Activated B cell treated with CpG ODN at 0.5 μM for 24 hours (primary cell): ENCODE results near the gene MAD1L1. TPM values are rescaled to one million over a fixed set of nuclear protein-coding genes. Genes with fewer than 3 reads are reported as not detected.

Experiments
- ATAC-seq: fragments of 200-7000 bp; cut with Tn5 transposase; one replicate; pipeline ENCODE4 v1.10.0; 2021; ENCODE audit warnings: low read depth, mild to moderate bottlenecking, moderate library complexity
- CTCF ChIA-PET: fragments of 350-600 bp; sonication (Branson Sonifier 250); formaldehyde crosslinking; loops from one replicate; lab custom pipeline; 2021; ENCODE audit warnings: antibody characterized with exemption; lab: Charles Lee
- POLR2A ChIA-PET: fragments of 350-600 bp; sonication (Branson Sonifier 250); formaldehyde crosslinking; loops from one replicate; lab custom pipeline; 2021; ENCODE audit warnings: antibody characterized with exemption; lab: Charles Lee
- DNase-seq: peaks from one replicate; pipeline ENCODE4 v3.0.0; 2022
- H3K27ac Mint-ChIP-seq: one replicate; pipeline ENCODE4 v1.8.0; 2020; ENCODE audit warnings: mixed read lengths
- H3K27me3 Mint-ChIP-seq: one replicate; pipeline ENCODE4 v1.8.0; 2021; ENCODE audit warnings: mixed read lengths
- H3K36me3 Mint-ChIP-seq: one replicate; pipeline ENCODE4 v1.8.0; 2021; ENCODE audit warnings: low read depth, mixed read lengths
- H3K4me1 Mint-ChIP-seq: one replicate; pipeline ENCODE4 v1.8.0; 2021; ENCODE audit warnings: mixed read lengths
- H3K4me3 Mint-ChIP-seq: one replicate; pipeline ENCODE4 v1.8.0; 2020; ENCODE audit warnings: mild to moderate bottlenecking, mixed read lengths
- H3K9me3 Mint-ChIP-seq: one replicate; pipeline ENCODE4 v1.8.0; 2020; ENCODE audit warnings: mixed read lengths
- intact Hi-C: fragments of 100-400 bp; cut with micrococcal nuclease; formaldehyde crosslinking; loops from one replicate; pipeline ENCODE4 v1.15.1; 2024
- total RNA-seq: library from RNA; stranded (reverse); gene quantifications from 2 replicates; pipeline ENCODE4 v1.2.3, GENCODE V29; 2022
- TF ChIP-seq, protein P1 (sequence below): fragments of 200-600 bp; IDR thresholded peaks from one replicate; pipeline ENCODE4 v1.8.0; 2022; ENCODE audit warnings: antibody characterized with exemption, mild to moderate bottlenecking

Gene MAD1L1
- total RNA-seq, 1 donor from 2014 or later: 54.6 TPM

DNA sequence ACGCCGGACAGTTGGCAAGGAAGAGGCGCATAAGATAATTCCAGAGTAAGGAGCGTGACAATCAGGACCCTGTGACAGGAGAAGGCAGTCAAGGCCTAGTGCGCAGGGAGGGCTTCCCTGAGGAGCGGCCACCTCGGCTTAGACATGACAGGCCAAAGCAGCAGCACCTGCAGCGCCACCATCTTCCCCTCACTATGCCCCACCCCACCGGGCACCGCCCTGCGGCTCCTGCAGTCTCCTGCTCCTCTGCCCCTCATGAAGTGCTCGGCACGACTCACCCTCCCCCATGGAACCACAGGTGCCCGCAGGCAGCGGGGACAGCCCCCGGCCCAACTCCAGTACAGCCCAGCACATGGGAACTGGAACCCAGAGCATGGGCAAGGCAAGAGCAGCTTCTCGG is 11.8 kb downstream of the MAD1L1 start:
- Mint-ChIP-seq H3K9me3 (no peaks in the 10 kb centered on the region), H3K36me3 (peaks cover 82% of the 10 kb centered on the region), H3K27ac (no peak overlapping the region), H3K4me3 (no peak overlapping the region), H3K4me1 (no peaks in the 10 kb centered on the region), H3K27me3 (no peaks in the 10 kb centered on the region)
- intact Hi-C loops: no loop called here
- DNase-seq (no peak), ATAC-seq (no peak)
- ChIA-PET CTCF (no interaction called here), POLR2A (no interaction called here)
- TF ChIP-seq, protein P1, sequence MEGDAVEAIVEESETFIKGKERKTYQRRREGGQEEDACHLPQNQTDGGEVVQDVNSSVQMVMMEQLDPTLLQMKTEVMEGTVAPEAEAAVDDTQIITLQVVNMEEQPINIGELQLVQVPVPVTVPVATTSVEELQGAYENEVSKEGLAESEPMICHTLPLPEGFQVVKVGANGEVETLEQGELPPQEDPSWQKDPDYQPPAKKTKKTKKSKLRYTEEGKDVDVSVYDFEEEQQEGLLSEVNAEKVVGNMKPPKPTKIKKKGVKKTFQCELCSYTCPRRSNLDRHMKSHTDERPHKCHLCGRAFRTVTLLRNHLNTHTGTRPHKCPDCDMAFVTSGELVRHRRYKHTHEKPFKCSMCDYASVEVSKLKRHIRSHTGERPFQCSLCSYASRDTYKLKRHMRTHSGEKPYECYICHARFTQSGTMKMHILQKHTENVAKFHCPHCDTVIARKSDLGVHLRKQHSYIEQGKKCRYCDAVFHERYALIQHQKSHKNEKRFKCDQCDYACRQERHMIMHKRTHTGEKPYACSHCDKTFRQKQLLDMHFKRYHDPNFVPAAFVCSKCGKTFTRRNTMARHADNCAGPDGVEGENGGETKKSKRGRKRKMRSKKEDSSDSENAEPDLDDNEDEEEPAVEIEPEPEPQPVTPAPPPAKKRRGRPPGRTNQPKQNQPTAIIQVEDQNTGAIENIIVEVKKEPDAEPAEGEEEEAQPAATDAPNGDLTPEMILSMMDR: no peak

DNA sequence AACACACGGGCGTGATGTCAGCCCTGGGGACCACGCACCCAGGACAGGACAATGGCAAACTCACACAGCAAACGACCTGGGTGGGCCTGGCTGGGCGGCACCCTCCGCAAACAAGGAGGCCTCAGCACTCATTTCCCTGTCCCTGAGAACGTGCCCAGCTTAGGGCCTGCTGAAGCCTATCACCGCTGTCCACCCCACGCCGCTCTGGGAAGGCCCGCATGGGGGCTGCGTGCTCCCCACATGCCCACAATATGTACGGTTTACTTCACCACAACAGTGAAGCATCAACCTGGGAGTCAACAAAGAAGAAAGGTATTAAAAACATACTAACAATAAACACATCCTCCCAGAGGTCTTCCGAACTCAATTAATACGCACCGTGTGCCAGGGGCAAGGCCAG is 12.2 kb downstream of the MAD1L1 start:
- intact Hi-C loops: no loop called here
- ChIA-PET CTCF (no interaction called here), POLR2A (no interaction called here)
- H3K36me3 Mint-ChIP-seq: peaks cover 82% of the 10 kb centered on the region
- no peak overlapping the region for H3K27ac Mint-ChIP-seq
- no peak for DNase-seq
- no peaks in the 10 kb centered on the region for H3K9me3 Mint-ChIP-seq
- no peaks in the 10 kb centered on the region for H3K27me3 Mint-ChIP-seq
- H3K4me1 Mint-ChIP-seq: no peaks in the 10 kb centered on the region
- TF ChIP-seq, protein P1: no peak
- H3K4me3 Mint-ChIP-seq: no peak overlapping the region
- no peak for ATAC-seq

DNA sequence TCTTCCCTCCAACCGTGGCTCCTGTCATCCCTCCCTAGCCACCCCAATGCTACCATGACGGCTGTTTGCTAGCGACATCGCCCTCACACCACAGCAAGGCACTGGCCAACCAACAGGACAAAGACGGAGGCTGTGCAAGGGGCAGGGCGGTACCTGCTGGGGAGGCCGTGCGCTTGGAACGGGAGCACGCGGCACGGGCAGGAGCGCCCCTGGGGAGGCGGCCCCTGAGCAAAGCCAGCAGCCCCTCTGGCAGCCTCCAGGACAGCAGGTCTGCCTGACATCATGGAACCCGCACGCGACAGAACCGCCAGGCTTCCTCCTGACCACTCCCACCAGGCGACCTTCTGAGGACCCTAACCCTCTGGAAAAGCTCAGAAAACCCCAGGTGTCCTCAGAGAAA is 12.7 kb downstream of the MAD1L1 start:
- no peak for DNase-seq
- Mint-ChIP-seq H3K27ac (no peak overlapping the region), H3K36me3 (peaks cover 83% of the 10 kb centered on the region), H3K4me3 (no peak overlapping the region), H3K27me3 (no peaks in the 10 kb centered on the region), H3K4me1 (no peaks in the 10 kb centered on the region), H3K9me3 (no peaks in the 10 kb centered on the region)
- no peak for ATAC-seq
- TF ChIP-seq, protein P1: no peak
- intact Hi-C loops: no loop called here
- ChIA-PET POLR2A (no interaction called here), CTCF (no interaction called here)

DNA sequence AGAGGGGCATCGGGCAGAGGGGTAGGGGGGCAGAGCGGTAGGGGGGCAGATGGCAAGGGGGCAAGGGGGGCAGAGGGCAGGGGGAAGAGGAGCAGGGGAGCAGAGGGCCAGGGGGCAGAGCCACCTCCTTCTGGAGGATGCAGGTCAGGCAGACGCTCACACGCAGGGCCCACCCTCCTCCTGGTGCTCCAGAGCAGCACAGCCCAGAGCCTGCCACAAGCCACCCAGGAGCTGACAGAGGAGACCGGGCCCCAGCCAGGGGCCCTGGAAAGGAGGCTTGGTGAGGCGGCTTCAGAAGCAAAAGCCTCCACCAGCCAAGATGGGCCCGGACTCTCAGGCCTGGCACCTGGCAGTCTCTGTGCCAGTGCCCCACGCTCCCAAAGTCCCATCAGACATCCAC is 13.1 kb downstream of the MAD1L1 start:
- ChIA-PET CTCF (no interaction called here), POLR2A (no interaction called here)
- Mint-ChIP-seq H3K27me3 (no peaks in the 10 kb centered on the region), H3K4me3 (no peak overlapping the region), H3K4me1 (no peaks in the 10 kb centered on the region), H3K36me3 (peaks cover 85% of the 10 kb centered on the region), H3K9me3 (no peaks in the 10 kb centered on the region), H3K27ac (no peak overlapping the region)
- intact Hi-C loops: no loop called here
- TF ChIP-seq, protein P1: no peak
- ATAC-seq (no peak), DNase-seq (no peak)

DNA sequence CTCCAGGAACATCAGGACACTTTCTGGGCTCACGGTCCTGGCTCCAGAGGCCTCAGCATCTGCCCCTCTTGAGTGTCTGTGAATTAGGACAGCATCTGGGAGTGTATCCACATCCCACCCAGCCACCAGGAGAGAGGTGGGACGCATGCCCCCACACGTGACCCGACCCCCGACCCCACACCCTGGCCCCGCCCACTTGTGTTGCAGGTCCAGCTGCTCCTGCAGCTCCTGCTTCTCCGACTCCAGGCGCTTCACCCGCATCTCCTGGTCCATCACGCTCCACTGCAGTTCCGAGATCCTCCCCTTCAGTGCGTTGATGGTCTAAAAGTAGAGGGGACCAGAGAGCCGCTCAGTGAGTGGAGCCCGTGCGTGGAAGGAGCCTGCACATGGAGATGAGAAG is 13.6 kb downstream of the MAD1L1 start:
- intact Hi-C loops: no loop called here
- Mint-ChIP-seq H3K27me3 (no peaks in the 10 kb centered on the region), H3K36me3 (peaks cover 85% of the 10 kb centered on the region), H3K4me1 (no peaks in the 10 kb centered on the region), H3K27ac (no peak overlapping the region), H3K9me3 (no peaks in the 10 kb centered on the region), H3K4me3 (no peak overlapping the region)
- POLR2A ChIA-PET: no interaction called here
- CTCF ChIA-PET: no interaction called here
- DNase-seq (no peak), ATAC-seq (no peak)
- TF ChIP-seq, protein P1: no peak
